Astrocyte (in vitro differentiated cells and primary cell): ENCODE data around the gene NLGN2. TPM values are rescaled to one million over a fixed set of nuclear protein-coding genes. Genes with fewer than 3 reads are reported as not detected.
A peak's percentile ranks its signal among the peaks of the same experiment; 100 is the strongest.

ENCODE experiments used
- DNase-seq: peaks from one replicate; pipeline ENCODE4 v3.0.0-alpha.2; 2010; ENCODE audit warnings: low read depth
- FAIRE-seq: peaks from 2 replicates; lab custom pipeline; 2011; peaks lifted over from hg19 to GRCh38; lab: Jason Lieb, UNC
- H2AFZ ChIP-seq: 2 replicates; pipeline ENCODE4 v1.6.0; 2012; ENCODE audit warnings: low read depth, low read length, inconsistent platforms
- H3K27ac ChIP-seq: 2 replicates; pipeline ENCODE4 v1.5.1; 2011; ENCODE audit warnings: low read depth, low read length, inconsistent platforms
- H3K27me3 ChIP-seq: 2 replicates; pipeline ENCODE4 v1.6.0; 2011; ENCODE audit warnings: low read length, inconsistent platforms; ENCODE audit not compliant: insufficient read depth
- H3K36me3 ChIP-seq: 2 replicates; pipeline ENCODE4 v1.5.1; 2011; ENCODE audit warnings: low read length, inconsistent platforms; ENCODE audit not compliant: insufficient read depth
- H3K4me1 ChIP-seq: 2 replicates; pipeline ENCODE4 v1.5.1; 2011; ENCODE audit warnings: low read length, inconsistent platforms; ENCODE audit not compliant: insufficient read depth
- H3K4me2 ChIP-seq: 2 replicates; pipeline ENCODE4 v1.6.0; 2012; ENCODE audit warnings: low read length, inconsistent platforms
- H3K4me3 ChIP-seq: 2 replicates; pipeline ENCODE4 v1.5.1; 2011; ENCODE audit warnings: low read depth, mild to moderate bottlenecking, low read length, inconsistent platforms; ENCODE audit not compliant: insufficient read depth
- H3K79me2 ChIP-seq: 2 replicates; pipeline ENCODE4 v1.6.0; 2012; ENCODE audit warnings: mild to moderate bottlenecking, low read length, inconsistent platforms; ENCODE audit not compliant: insufficient read depth
- H3K9ac ChIP-seq: 2 replicates; pipeline ENCODE4 v1.6.0; 2012; ENCODE audit warnings: mild to moderate bottlenecking, low read length, inconsistent platforms
- H3K9me3 ChIP-seq: 2 replicates; pipeline ENCODE4 v1.5.1; 2012; ENCODE audit warnings: low read depth, mild to moderate bottlenecking, low read length, inconsistent platforms; ENCODE audit not compliant: insufficient read depth
- H4K20me1 ChIP-seq: 2 replicates; pipeline ENCODE4 v1.6.0; 2012; ENCODE audit warnings: low read length, inconsistent platforms; ENCODE audit not compliant: insufficient read depth
- H3K27ac Mint-ChIP-seq: one replicate; pipeline ENCODE4 v1.8.0; 2021; ENCODE audit warnings: mild to moderate bottlenecking, mixed read lengths; ENCODE audit not compliant: unreplicated experiment
- H3K27me3 Mint-ChIP-seq: one replicate; pipeline ENCODE4 v1.8.0; 2021; ENCODE audit warnings: low read depth, mixed read lengths; ENCODE audit not compliant: unreplicated experiment
- H3K36me3 Mint-ChIP-seq: one replicate; pipeline ENCODE4 v1.8.0; 2021; ENCODE audit warnings: low read depth, mixed read lengths; ENCODE audit not compliant: unreplicated experiment
- H3K4me1 Mint-ChIP-seq: one replicate; pipeline ENCODE4 v1.8.0; 2021; ENCODE audit warnings: low read depth, mixed read lengths; ENCODE audit not compliant: unreplicated experiment
- H3K4me3 Mint-ChIP-seq: one replicate; pipeline ENCODE4 v1.8.0; 2021; ENCODE audit warnings: mild to moderate bottlenecking, moderate library complexity, mixed read lengths; ENCODE audit not compliant: unreplicated experiment
- H3K9me3 Mint-ChIP-seq: one replicate; pipeline ENCODE4 v1.8.0; 2021; ENCODE audit warnings: mild to moderate bottlenecking, mixed read lengths; ENCODE audit not compliant: unreplicated experiment
- EZH2 ChIP-seq: IDR thresholded peaks from 2 replicates; pipeline ENCODE4 v1.6.1; 2012; ENCODE audit warnings: mild to moderate bottlenecking, low read length, inconsistent platforms; ENCODE audit not compliant: insufficient read depth
- total RNA-seq: library from RNA; stranded (reverse); gene quantifications from 2 replicates; pipeline ENCODE4 v1.2.1, GENCODE V29; 2021
- TF ChIP-seq, protein P1 (sequence below): IDR thresholded peaks from 2 replicates; pipeline ENCODE4 v1.5.1; 2011; ENCODE audit warnings: low read depth, mild to moderate bottlenecking, inconsistent platforms, low read length, moderate library complexity; ENCODE audit not compliant: insufficient read depth

Gene NLGN2
- total RNA-seq, 1 donor from 2014 or later: 77.3 TPM

DNA sequence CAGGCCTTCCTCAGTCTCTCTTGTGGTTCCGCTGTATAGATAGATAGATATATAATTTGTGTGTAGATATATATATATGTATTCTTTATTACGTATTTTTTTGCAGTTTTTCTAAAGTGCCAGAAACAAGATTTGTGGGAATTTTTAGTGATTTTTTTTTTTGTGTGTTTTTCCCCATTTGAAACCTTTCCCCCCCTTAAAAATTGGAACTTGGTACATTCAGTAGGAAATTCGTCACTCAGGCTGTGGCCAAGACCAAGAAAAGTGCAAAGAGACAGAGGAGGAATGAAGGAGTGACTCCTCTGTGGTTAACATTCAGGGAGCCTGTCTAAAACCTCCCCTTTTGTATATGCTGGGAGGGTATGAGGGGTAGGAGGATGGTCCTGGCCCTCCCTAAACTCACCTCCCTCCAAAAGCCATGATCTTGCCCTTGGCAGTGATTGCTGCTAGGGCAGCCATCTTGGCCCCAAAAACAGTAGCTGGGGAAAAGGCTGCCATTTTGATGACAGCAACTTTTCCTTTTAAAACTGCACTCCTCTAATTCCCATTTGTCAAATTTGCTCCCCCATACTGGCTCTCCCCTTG lies 52.4 kb downstream of the NLGN2 start:
- no peaks in the 10 kb centered on the region for H3K4me1 ChIP-seq
- H3K27me3 ChIP-seq: no peaks in the 10 kb centered on the region
- no peak overlapping the region for H2AFZ ChIP-seq
- no peak for TF ChIP-seq EZH2
- TF ChIP-seq, protein P1, sequence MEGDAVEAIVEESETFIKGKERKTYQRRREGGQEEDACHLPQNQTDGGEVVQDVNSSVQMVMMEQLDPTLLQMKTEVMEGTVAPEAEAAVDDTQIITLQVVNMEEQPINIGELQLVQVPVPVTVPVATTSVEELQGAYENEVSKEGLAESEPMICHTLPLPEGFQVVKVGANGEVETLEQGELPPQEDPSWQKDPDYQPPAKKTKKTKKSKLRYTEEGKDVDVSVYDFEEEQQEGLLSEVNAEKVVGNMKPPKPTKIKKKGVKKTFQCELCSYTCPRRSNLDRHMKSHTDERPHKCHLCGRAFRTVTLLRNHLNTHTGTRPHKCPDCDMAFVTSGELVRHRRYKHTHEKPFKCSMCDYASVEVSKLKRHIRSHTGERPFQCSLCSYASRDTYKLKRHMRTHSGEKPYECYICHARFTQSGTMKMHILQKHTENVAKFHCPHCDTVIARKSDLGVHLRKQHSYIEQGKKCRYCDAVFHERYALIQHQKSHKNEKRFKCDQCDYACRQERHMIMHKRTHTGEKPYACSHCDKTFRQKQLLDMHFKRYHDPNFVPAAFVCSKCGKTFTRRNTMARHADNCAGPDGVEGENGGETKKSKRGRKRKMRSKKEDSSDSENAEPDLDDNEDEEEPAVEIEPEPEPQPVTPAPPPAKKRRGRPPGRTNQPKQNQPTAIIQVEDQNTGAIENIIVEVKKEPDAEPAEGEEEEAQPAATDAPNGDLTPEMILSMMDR: no peak
- no peaks in the 10 kb centered on the region for H3K79me2 ChIP-seq
- Mint-ChIP-seq H3K4me1 (peaks cover 6% of the 10 kb centered on the region), H3K27me3 (no peaks in the 10 kb centered on the region), H3K4me3 (peak overlapping the region; percentile 47), H3K27ac (no peak overlapping the region), H3K36me3 (peaks cover 13% of the 10 kb centered on the region), H3K9me3 (no peaks in the 10 kb centered on the region)
- H3K27ac ChIP-seq: no peak overlapping the region
- H3K36me3 ChIP-seq: peaks cover 3% of the 10 kb centered on the region
- H3K4me3 ChIP-seq: no peak overlapping the region
- no peak overlapping the region for H3K4me2 ChIP-seq
- DNase-seq: no peak
- FAIRE-seq: no peak
- H3K9ac ChIP-seq: no peak overlapping the region
- no peaks in the 10 kb centered on the region for H3K9me3 ChIP-seq
- peaks cover 7% of the 10 kb centered on the region for H4K20me1 ChIP-seq

DNA sequence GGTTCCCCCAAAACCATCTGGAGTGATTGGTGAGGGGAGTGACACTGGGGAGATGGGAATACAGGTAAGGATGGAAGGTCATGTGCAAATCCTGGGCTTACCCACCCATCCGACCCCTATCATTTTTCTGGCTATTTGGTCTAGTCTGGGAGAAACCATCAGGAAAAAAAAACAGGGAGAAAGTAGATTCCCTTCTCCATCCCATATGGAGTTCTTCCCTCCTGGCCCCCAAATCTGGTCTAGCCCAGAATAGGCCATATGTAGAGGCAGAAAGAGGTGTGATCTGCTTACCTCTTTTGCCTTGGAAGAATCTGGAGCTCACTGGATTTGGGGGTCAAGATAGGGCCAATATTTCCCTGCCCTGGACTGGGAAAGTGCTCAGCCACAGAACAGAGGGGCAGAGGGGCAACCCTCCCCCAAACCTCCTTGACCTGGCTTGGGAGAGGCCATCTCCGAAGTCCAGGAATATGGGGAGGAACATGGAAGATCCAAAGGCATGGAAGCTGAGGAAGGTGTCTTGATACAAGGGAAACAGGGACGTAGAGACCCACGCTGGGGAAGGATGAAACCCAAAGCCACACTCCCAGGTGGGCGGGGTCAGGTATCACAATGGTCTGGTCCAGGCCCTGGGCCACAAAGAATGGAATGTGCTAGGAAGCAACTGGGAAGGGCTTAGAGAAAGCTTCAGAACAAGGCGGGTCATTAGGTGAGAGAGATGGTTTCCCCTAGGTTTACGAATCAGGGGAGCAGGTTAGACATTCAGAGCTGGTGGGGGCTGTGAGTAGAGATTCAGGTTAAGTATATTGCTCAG lies 53.4 kb downstream of the NLGN2 start:
- no peak overlapping the region for H3K9ac ChIP-seq
- Mint-ChIP-seq H3K9me3 (no peaks in the 10 kb centered on the region), H3K4me3 (peak overlapping the region; percentile 58), H3K27ac (peak overlapping the region; percentile 44), H3K4me1 (peaks cover 2% of the 10 kb centered on the region), H3K27me3 (no peaks in the 10 kb centered on the region), H3K36me3 (peaks cover 10% of the 10 kb centered on the region)
- no peak overlapping the region for H3K4me3 ChIP-seq
- no peak for TF ChIP-seq EZH2
- TF ChIP-seq, protein P1: no peak
- no peak overlapping the region for H3K4me2 ChIP-seq
- H2AFZ ChIP-seq: no peak overlapping the region
- no peaks in the 10 kb centered on the region for H3K4me1 ChIP-seq
- FAIRE-seq: no peak
- peaks cover 7% of the 10 kb centered on the region for H4K20me1 ChIP-seq
- no peaks in the 10 kb centered on the region for H3K27me3 ChIP-seq
- DNase-seq: no peak
- H3K79me2 ChIP-seq: no peaks in the 10 kb centered on the region
- H3K27ac ChIP-seq: no peak overlapping the region
- no peaks in the 10 kb centered on the region for H3K9me3 ChIP-seq
- peaks cover 3% of the 10 kb centered on the region for H3K36me3 ChIP-seq
